WTC11 (cell line): Measurements from ENCODE around the gene MED10. TPM values are rescaled to one million over a fixed set of nuclear protein-coding genes. Genes with fewer than 3 reads are reported as not detected.
"Not testable (repeated sequence)": the region's sequence is repeated elsewhere in the genome, so short reads cannot be mapped to it uniquely, and the experiment has no call there.

Experiments
- ATAC-seq: fragments of 200-7000 bp; cut with Tn5 transposase; 2 replicates; pipeline ENCODE4 v1.10.0; 2021; ENCODE audit warnings: mild to moderate bottlenecking, moderate library complexity
- CTCF ChIA-PET: fragments of 300-600 bp; sonication (Branson Sonifier 250); formaldehyde crosslinking; loops from one replicate; lab custom pipeline; 2021; ENCODE audit warnings: antibody characterized with exemption; lab: Charles Lee
- POLR2A ChIA-PET: fragments of 350-600 bp; sonication (Branson Sonifier 250); formaldehyde crosslinking; loops from one replicate; lab custom pipeline; 2021; ENCODE audit warnings: antibody characterized with exemption; lab: Charles Lee
- DNase-seq: peaks from one replicate; pipeline ENCODE4 v3.0.0; 2021; ENCODE audit warnings: low spot score
- H3K27ac Mint-ChIP-seq: 2 replicates; pipeline ENCODE4 v1.8.0; 2021; ENCODE audit warnings: mixed read lengths
- H3K27me3 Mint-ChIP-seq: 2 replicates; pipeline ENCODE4 v1.8.0; 2021; ENCODE audit warnings: low read depth, mild to moderate bottlenecking, moderate library complexity, mixed read lengths
- H3K36me3 Mint-ChIP-seq: 2 replicates; pipeline ENCODE4 v1.8.0; 2021; ENCODE audit warnings: mixed read lengths
- H3K4me1 Mint-ChIP-seq: 2 replicates; pipeline ENCODE4 v1.8.0; 2022; ENCODE audit warnings: mixed read lengths
- H3K4me3 Mint-ChIP-seq: 2 replicates; pipeline ENCODE4 v1.8.0; 2021; ENCODE audit warnings: mild to moderate bottlenecking, moderate library complexity, mixed read lengths
- H3K9me3 Mint-ChIP-seq: 2 replicates; pipeline ENCODE4 v1.8.0; 2021; ENCODE audit warnings: mixed read lengths
- CBFB ChIP-seq: sonication (generic); formaldehyde crosslinking; IDR thresholded peaks from 2 replicates; pipeline ENCODE4 v1.8.1; 2022; ENCODE audit warnings: mild to moderate bottlenecking, low read depth, missing genetic modification reagents
- CREB1 ChIP-seq: sonication (generic); formaldehyde crosslinking; IDR thresholded peaks from 2 replicates; pipeline ENCODE4 v1.8.0; 2023; ENCODE audit warnings: mild to moderate bottlenecking, missing genetic modification reagents
- FOXP1 ChIP-seq: sonication (generic); formaldehyde crosslinking; IDR thresholded peaks from 2 replicates; pipeline ENCODE4 v1.8.0; 2022; ENCODE audit warnings: missing genetic modification reagents, mild to moderate bottlenecking, moderate library complexity, borderline replicate concordance
- JAZF1 ChIP-seq: fragments of 250-450 bp; sonication (Bioruptor Pico); IDR thresholded peaks from 2 replicates; pipeline ENCODE4 v1.9.0; 2021; ENCODE audit warnings: moderate library complexity, mild to moderate bottlenecking, inconsistent platforms
- KAT7 ChIP-seq: sonication (generic); formaldehyde crosslinking; IDR thresholded peaks from 2 replicates; pipeline ENCODE4 v1.8.1; 2023; ENCODE audit warnings: missing genetic modification reagents, mild to moderate bottlenecking, borderline replicate concordance
- MYBL2 ChIP-seq: sonication (generic); formaldehyde crosslinking; IDR thresholded peaks from 2 replicates; pipeline ENCODE4 v1.8.1; 2023; ENCODE audit warnings: mild to moderate bottlenecking, moderate library complexity, missing genetic modification reagents
- NFATC4 ChIP-seq: fragments of 250-450 bp; sonication (Bioruptor Pico); IDR thresholded peaks from 2 replicates; pipeline ENCODE4 v1.9.0; 2021; ENCODE audit warnings: mild to moderate bottlenecking
- NR2C2 ChIP-seq: sonication (generic); formaldehyde crosslinking; IDR thresholded peaks from 2 replicates; pipeline ENCODE4 v1.8.0; 2022; ENCODE audit warnings: mild to moderate bottlenecking, missing genetic modification reagents
- SMAD3 ChIP-seq: sonication (generic); formaldehyde crosslinking; IDR thresholded peaks from 2 replicates; pipeline ENCODE4 v1.8.0; 2022; ENCODE audit warnings: missing genetic modification reagents, mild to moderate bottlenecking, borderline replicate concordance
- SOX15 ChIP-seq: fragments of 250-450 bp; sonication (Bioruptor Pico); IDR thresholded peaks from 2 replicates; pipeline ENCODE4 v1.9.0; 2021; ENCODE audit warnings: mild to moderate bottlenecking
- TCF7 ChIP-seq: sonication (generic); formaldehyde crosslinking; IDR thresholded peaks from 2 replicates; pipeline ENCODE4 v1.8.0; 2022; ENCODE audit warnings: mild to moderate bottlenecking, low read depth, missing genetic modification reagents, moderate library complexity
- TEAD1 ChIP-seq: sonication (generic); formaldehyde crosslinking; IDR thresholded peaks from 2 replicates; pipeline ENCODE4 v1.8.0; 2022; ENCODE audit warnings: mild to moderate bottlenecking, missing genetic modification reagents
- ZNF138 ChIP-seq: sonication (generic); formaldehyde crosslinking; conservative IDR thresholded peaks from 2 replicates; pipeline ENCODE4 v1.8.1; 2022; ENCODE audit warnings: mild to moderate bottlenecking, moderate library complexity, missing genetic modification reagents
- ZNF219 ChIP-seq: sonication (generic); formaldehyde crosslinking; IDR thresholded peaks from 2 replicates; pipeline ENCODE4 v1.8.0; 2023; ENCODE audit warnings: missing genetic modification reagents, mild to moderate bottlenecking, borderline replicate concordance
- ZNF232 ChIP-seq: sonication (generic); formaldehyde crosslinking; IDR thresholded peaks from 2 replicates; pipeline ENCODE4 v1.8.0; 2022; ENCODE audit warnings: mild to moderate bottlenecking, missing genetic modification reagents
- total RNA-seq: library from RNA; stranded (reverse); gene quantifications from 3 replicates; pipeline ENCODE4 v1.2.3, GENCODE V29; 2021
- TF ChIP-seq, protein P1 (sequence below): sonication (generic); formaldehyde crosslinking; IDR thresholded peaks from 2 replicates; pipeline ENCODE4 v1.8.0; 2022; ENCODE audit warnings: mild to moderate bottlenecking, missing genetic modification reagents
- TF ChIP-seq, protein P2 (sequence below): sonication (generic); formaldehyde crosslinking; IDR thresholded peaks from 2 replicates; pipeline ENCODE4 v1.8.0; 2022; ENCODE audit warnings: missing genetic modification reagents
- TF ChIP-seq, protein P3 (sequence below): sonication (generic); formaldehyde crosslinking; IDR thresholded peaks from 2 replicates; pipeline ENCODE4 v1.8.1; 2022; ENCODE audit warnings: low read depth, missing genetic modification reagents, borderline replicate concordance
- TF ChIP-seq, protein P4 (sequence below): fragments of 250-450 bp; sonication (Bioruptor Pico); IDR thresholded peaks from 2 replicates; pipeline ENCODE4 v1.9.0; 2021; ENCODE audit warnings: moderate library complexity, mild to moderate bottlenecking, inconsistent platforms, borderline replicate concordance
- TF ChIP-seq, protein P5 (sequence below): sonication (generic); formaldehyde crosslinking; IDR thresholded peaks from 2 replicates; pipeline ENCODE4 v1.8.1; 2023; ENCODE audit warnings: mild to moderate bottlenecking, moderate library complexity, missing genetic modification reagents

Gene MED10
- total RNA-seq, 1 experiment from 2014 or later = 17.2 TPM

DNA sequence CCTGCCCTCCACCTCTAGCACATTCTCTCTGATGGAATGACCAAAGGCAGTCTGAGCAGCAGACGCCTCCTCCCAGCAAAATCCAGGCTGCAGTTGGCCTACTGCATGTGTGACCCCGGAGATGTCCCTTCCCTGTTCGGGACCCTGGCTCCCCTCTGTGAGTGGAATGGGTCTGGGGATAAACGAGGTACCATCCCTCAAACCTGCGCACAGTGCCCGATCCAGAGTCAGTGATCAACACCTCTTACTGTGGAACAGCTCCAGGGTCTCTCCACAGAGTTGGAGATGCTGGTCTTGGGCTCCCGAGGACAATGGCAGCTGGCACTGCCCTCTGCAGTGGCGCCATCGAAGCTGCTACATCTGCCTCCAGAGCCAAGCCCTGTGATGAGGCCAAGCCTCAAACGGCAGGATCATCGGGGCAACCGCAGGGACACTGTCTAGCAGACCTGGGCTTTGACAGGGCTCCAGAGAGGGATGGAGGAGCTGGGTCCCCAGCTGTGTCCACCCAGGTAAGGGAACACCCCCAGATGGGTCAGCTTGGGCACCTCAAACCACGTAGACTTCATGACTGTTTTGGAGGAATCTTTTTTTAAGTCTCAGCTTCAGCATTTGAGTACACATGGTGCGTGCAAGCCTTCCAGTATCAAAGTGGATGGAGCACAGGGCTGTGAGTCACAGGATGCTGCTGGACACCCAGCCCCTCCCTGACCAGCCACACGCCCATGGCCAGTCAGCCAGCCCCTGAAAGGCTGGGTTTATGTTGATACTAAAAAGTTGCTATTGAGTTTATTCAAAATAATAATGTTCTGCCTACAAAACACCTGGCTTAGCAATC lies 13.0 kb downstream of the MED10 start:
- Mint-ChIP-seq H3K9me3 (no peaks in the 10 kb centered on the region), H3K4me3 (no peak overlapping the region), H3K27ac (no peak overlapping the region), H3K4me1 (peaks cover 3% of the 10 kb centered on the region; the same call in 1 of the 2 replicates), H3K36me3 (peaks cover 11% of the 10 kb centered on the region), H3K27me3 (no peaks in the 10 kb centered on the region)
- ATAC-seq (no peak), DNase-seq (no peak)
- no peak for TF ChIP-seq ZNF219 (CRISPR knock-in tag)
- TF ChIP-seq ZNF232 (CRISPR knock-in tag) = no peak
- TF ChIP-seq NR2C2 (CRISPR knock-in tag) = no peak
- no peak for TF ChIP-seq FOXP1 (CRISPR knock-in tag)
- TF ChIP-seq, protein P1, sequence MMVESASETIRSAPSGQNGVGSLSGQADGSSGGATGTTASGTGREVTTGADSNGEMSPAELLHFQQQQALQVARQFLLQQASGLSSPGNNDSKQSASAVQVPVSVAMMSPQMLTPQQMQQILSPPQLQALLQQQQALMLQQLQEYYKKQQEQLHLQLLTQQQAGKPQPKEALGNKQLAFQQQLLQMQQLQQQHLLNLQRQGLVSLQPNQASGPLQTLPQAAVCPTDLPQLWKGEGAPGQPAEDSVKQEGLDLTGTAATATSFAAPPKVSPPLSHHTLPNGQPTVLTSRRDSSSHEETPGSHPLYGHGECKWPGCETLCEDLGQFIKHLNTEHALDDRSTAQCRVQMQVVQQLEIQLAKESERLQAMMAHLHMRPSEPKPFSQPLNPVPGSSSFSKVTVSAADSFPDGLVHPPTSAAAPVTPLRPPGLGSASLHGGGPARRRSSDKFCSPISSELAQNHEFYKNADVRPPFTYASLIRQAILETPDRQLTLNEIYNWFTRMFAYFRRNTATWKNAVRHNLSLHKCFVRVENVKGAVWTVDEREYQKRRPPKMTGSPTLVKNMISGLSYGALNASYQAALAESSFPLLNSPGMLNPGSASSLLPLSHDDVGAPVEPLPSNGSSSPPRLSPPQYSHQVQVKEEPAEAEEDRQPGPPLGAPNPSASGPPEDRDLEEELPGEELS = no peak
- TF ChIP-seq KAT7 = no peak
- TF ChIP-seq SMAD3 (CRISPR knock-in tag) = no peak
- no peak for TF ChIP-seq JAZF1
- no peak for TF ChIP-seq CBFB (CRISPR knock-in tag)
- TF ChIP-seq MYBL2 (CRISPR knock-in tag) = no peak
- TF ChIP-seq, protein P2, sequence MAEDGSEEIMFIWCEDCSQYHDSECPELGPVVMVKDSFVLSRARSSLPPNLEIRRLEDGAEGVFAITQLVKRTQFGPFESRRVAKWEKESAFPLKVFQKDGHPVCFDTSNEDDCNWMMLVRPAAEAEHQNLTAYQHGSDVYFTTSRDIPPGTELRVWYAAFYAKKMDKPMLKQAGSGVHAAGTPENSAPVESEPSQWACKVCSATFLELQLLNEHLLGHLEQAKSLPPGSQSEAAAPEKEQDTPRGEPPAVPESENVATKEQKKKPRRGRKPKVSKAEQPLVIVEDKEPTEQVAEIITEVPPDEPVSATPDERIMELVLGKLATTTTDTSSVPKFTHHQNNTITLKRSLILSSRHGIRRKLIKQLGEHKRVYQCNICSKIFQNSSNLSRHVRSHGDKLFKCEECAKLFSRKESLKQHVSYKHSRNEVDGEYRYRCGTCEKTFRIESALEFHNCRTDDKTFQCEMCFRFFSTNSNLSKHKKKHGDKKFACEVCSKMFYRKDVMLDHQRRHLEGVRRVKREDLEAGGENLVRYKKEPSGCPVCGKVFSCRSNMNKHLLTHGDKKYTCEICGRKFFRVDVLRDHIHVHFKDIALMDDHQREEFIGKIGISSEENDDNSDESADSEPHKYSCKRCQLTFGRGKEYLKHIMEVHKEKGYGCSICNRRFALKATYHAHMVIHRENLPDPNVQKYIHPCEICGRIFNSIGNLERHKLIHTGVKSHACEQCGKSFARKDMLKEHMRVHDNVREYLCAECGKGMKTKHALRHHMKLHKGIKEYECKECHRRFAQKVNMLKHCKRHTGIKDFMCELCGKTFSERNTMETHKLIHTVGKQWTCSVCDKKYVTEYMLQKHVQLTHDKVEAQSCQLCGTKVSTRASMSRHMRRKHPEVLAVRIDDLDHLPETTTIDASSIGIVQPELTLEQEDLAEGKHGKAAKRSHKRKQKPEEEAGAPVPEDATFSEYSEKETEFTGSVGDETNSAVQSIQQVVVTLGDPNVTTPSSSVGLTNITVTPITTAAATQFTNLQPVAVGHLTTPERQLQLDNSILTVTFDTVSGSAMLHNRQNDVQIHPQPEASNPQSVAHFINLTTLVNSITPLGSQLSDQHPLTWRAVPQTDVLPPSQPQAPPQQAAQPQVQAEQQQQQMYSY (CRISPR knock-in tag) = no peak
- TF ChIP-seq, protein P3, sequence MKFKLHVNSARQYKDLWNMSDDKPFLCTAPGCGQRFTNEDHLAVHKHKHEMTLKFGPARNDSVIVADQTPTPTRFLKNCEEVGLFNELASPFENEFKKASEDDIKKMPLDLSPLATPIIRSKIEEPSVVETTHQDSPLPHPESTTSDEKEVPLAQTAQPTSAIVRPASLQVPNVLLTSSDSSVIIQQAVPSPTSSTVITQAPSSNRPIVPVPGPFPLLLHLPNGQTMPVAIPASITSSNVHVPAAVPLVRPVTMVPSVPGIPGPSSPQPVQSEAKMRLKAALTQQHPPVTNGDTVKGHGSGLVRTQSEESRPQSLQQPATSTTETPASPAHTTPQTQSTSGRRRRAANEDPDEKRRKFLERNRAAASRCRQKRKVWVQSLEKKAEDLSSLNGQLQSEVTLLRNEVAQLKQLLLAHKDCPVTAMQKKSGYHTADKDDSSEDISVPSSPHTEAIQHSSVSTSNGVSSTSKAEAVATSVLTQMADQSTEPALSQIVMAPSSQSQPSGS (CRISPR knock-in tag) = no peak
- TF ChIP-seq CREB1 (CRISPR knock-in tag) = no peak
- CTCF ChIA-PET = interaction anchor here (1.4 kb wide), 1 partner anchor 69 kb away, joined by 4 read pairs; no protein-coding TSS in a partner anchor
- POLR2A ChIA-PET = no interaction called here

DNA sequence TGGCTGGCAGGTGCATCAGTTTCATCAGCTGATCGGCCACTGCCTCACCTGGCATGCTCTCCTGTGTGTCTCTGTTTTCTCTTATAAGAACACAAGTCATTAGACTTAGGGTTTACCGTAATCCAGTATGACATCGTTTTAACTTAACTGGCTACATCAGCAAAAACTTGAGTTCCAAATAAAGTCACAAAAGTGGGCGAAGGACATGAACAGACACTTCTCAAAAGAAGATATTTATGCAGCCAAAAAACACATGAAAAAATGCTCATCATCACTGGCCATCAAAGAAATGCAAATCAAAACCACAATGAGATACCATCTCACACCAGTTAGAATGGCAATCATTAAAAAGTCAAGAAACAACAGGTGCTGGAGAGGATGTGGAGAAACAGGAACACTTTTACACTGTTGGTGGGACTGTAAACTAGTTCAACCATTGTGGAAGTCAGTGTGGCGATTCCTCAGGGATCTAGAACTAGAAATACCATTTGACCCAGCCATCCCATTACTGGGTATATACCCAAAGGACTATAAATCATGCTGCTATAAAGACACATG lies 14.8 kb downstream of the MED10 start:
- H3K9me3 Mint-ChIP-seq, H3K36me3 Mint-ChIP-seq, H3K27ac Mint-ChIP-seq, H3K4me3 Mint-ChIP-seq, ATAC-seq, DNase-seq, POLR2A ChIA-PET, CTCF ChIA-PET, H3K27me3 Mint-ChIP-seq: not testable (repeated sequence)
- H3K4me1 Mint-ChIP-seq = peaks cover 11% of the 10 kb centered on the region

DNA sequence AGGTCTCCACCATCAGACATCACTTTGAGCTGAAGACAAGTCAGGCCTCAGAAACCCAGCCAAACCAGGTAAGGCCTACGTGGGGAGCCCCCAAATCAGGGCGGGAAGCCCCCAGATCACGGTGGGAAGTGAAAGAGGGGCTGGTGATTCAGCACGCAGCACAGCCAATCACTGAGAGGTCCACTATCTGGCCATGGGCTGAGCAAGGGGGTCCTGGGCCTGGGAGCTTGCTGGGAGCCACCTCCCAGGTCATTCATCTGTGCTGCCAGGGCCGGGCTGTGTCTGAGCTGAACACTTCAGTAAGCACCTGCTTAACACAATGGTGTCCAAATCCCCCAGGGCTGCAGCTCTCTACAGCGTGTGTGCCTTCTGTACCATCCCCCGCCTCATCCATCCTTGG lies 15.5 kb downstream of the MED10 start:
- no peaks in the 10 kb centered on the region for H3K9me3 Mint-ChIP-seq
- no peak overlapping the region for H3K4me3 Mint-ChIP-seq
- H3K27me3 Mint-ChIP-seq = no peaks in the 10 kb centered on the region
- CTCF ChIA-PET = no interaction called here
- DNase-seq (no peak), ATAC-seq (no peak)
- H3K4me1 Mint-ChIP-seq = peaks cover 11% of the 10 kb centered on the region
- no peak overlapping the region for H3K27ac Mint-ChIP-seq
- POLR2A ChIA-PET = no interaction called here
- no peaks in the 10 kb centered on the region; the same call in 1 of the 2 replicates for H3K36me3 Mint-ChIP-seq
- TF ChIP-seq ZNF138 (no peak), TCF7 (CRISPR knock-in tag) (no peak), TEAD1 (no peak), SOX15 (CRISPR knock-in tag) (no peak), NFATC4 (CRISPR knock-in tag) (no peak)
- TF ChIP-seq, protein P4, sequence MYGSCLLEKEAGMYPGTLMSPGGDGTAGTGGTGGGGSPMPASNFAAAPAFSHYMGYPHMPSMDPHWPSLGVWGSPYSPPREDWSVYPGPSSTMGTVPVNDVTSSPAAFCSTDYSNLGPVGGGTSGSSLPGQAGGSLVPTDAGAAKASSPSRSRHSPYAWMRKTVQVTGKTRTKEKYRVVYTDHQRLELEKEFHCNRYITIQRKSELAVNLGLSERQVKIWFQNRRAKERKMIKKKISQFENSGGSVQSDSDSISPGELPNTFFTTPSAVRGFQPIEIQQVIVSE (CRISPR knock-in tag) = no peak
- TF ChIP-seq, protein P1 = no peak
- TF ChIP-seq, protein P5, sequence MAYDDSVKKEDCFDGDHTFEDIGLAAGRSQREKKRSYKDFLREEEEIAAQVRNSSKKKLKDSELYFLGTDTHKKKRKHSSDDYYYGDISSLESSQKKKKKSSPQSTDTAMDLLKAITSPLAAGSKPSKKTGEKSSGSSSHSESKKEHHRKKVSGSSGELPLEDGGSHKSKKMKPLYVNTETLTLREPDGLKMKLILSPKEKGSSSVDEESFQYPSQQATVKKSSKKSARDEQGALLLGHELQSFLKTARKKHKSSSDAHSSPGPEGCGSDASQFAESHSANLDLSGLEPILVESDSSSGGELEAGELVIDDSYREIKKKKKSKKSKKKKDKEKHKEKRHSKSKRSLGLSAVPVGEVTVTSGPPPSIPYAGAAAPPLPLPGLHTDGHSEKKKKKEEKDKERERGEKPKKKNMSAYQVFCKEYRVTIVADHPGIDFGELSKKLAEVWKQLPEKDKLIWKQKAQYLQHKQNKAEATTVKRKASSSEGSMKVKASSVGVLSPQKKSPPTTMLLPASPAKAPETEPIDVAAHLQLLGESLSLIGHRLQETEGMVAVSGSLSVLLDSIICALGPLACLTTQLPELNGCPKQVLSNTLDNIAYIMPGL (CRISPR knock-in tag) = no peak
